Glutamatergic neuron (in vitro differentiated cells): Measurements from ENCODE around the gene DUS1L. TPM values are rescaled to one million over a fixed set of nuclear protein-coding genes. Genes with fewer than 3 reads are reported as not detected.

ENCODE experiments used
- DNase-seq: peaks from one replicate; pipeline ENCODE4 v3.0.0; 2022
- H3K27ac Mint-ChIP-seq: one replicate; pipeline ENCODE4 v1.8.0; 2020; ENCODE audit warnings: mild to moderate bottlenecking, mixed read lengths, inconsistent platforms; ENCODE audit not compliant: unreplicated experiment
- H3K27me3 Mint-ChIP-seq: one replicate; pipeline ENCODE4 v1.8.0; 2020; ENCODE audit warnings: mild to moderate bottlenecking, moderate library complexity, mixed read lengths, inconsistent platforms; ENCODE audit not compliant: unreplicated experiment
- H3K36me3 Mint-ChIP-seq: one replicate; pipeline ENCODE4 v1.8.0; 2020; ENCODE audit warnings: mild to moderate bottlenecking, mixed read lengths, inconsistent platforms; ENCODE audit not compliant: unreplicated experiment
- H3K4me1 Mint-ChIP-seq: one replicate; pipeline ENCODE4 v1.8.0; 2020; ENCODE audit warnings: mild to moderate bottlenecking, low read depth, mixed read lengths, inconsistent platforms; ENCODE audit not compliant: unreplicated experiment
- H3K4me3 Mint-ChIP-seq: one replicate; pipeline ENCODE4 v1.8.0; 2020; ENCODE audit warnings: mild to moderate bottlenecking, mixed read lengths, inconsistent platforms; ENCODE audit not compliant: unreplicated experiment
- H3K9me3 Mint-ChIP-seq: one replicate; pipeline ENCODE4 v1.8.0; 2020; ENCODE audit warnings: mild to moderate bottlenecking, moderate library complexity, mixed read lengths, inconsistent platforms; ENCODE audit not compliant: unreplicated experiment
- total RNA-seq: library from RNA; stranded (reverse); fragmentation: NEBNext Ultra II Directional; extraction: Animal tissue kit (Norgen Biotek cat#: 25700); gene quantifications from one replicate; pipeline ENCODE4 v1.2.1, GENCODE V29; 2021; ENCODE audit not compliant: unreplicated experiment
- TF ChIP-seq, protein P1 (sequence below): fragments of 200-600 bp; sonication (generic); IDR thresholded peaks from one replicate; pipeline ENCODE4 v1.5.0; 2021; ENCODE audit not compliant: partially characterized antibody, unreplicated experiment

The DUS1L gene
- total RNA-seq, 1 donor from 2014 or later, result 122 TPM

GRCh38 chr17:82016875-82017459, 48.6 kb downstream of the DUS1L start:
- no peak overlapping the region for H3K4me3 Mint-ChIP-seq
- H3K27ac Mint-ChIP-seq, result no peak overlapping the region
- DNase-seq, result no peak
- peaks cover 3% of the 10 kb centered on the region for H3K9me3 Mint-ChIP-seq
- peaks cover 7% of the 10 kb centered on the region for H3K27me3 Mint-ChIP-seq
- H3K36me3 Mint-ChIP-seq, result no peaks in the 10 kb centered on the region
- H3K4me1 Mint-ChIP-seq, result peaks cover 7% of the 10 kb centered on the region
- TF ChIP-seq, protein P1, sequence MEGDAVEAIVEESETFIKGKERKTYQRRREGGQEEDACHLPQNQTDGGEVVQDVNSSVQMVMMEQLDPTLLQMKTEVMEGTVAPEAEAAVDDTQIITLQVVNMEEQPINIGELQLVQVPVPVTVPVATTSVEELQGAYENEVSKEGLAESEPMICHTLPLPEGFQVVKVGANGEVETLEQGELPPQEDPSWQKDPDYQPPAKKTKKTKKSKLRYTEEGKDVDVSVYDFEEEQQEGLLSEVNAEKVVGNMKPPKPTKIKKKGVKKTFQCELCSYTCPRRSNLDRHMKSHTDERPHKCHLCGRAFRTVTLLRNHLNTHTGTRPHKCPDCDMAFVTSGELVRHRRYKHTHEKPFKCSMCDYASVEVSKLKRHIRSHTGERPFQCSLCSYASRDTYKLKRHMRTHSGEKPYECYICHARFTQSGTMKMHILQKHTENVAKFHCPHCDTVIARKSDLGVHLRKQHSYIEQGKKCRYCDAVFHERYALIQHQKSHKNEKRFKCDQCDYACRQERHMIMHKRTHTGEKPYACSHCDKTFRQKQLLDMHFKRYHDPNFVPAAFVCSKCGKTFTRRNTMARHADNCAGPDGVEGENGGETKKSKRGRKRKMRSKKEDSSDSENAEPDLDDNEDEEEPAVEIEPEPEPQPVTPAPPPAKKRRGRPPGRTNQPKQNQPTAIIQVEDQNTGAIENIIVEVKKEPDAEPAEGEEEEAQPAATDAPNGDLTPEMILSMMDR, result no peak

DNA sequence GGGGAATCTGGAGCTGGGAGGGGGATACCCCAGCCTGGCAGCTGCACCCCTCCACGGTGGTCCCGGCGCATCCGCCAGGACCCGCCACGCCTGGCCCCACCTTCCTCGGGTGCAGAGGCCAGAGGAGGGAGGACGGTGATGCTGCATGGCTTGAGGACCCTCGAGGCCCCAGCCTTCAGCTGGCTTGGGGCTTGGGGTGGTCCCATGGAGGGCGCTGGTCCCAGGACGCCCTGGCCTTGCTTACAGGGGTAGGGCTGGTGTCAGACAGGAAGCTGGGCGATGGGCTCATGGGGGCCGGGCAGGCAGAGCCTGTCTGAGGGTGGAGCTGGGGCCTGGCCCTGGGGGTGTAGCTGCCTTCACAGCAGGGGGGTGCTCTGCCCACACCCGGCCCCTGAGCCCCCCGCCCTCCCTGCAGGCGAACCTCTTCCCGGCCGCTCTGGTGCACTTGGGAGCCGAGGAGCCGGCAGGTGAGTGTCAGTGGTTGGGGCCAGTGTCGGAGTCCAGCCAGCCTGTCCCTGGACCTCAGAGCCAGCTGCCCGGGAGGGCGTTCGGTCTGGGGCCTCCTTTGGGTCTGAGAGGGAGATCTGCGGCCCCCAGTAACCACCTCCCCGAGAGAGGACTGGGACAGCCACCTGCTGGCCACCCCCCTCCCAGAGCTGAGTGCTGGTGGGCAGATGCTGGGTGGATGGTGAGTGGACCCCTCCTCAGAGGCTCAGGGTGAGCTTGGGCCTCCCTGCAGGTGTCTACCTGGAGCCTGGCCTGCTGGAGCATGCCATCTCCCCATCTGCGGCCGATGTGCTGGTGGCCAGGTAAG, 49.3 kb downstream of the DUS1L start:
- no peak for DNase-seq

GRCh38 chr17:82015311-82015971, 50.2 kb downstream of the DUS1L start:
- Mint-ChIP-seq H3K27me3 (peaks cover 2% of the 10 kb centered on the region), H3K36me3 (no peaks in the 10 kb centered on the region), H3K9me3 (peaks cover 3% of the 10 kb centered on the region), H3K4me3 (no peak overlapping the region), H3K27ac (no peak overlapping the region), H3K4me1 (no peaks in the 10 kb centered on the region)
- DNase-seq, result no peak
- TF ChIP-seq, protein P1, result no peak

More for the DNA sequence above, 49.3 kb downstream of the DUS1L start:
- Mint-ChIP-seq H3K4me1 (no peaks in the 10 kb centered on the region), H3K4me3 (no peak overlapping the region), H3K9me3 (peaks cover 3% of the 10 kb centered on the region), H3K27ac (no peak overlapping the region), H3K36me3 (no peaks in the 10 kb centered on the region), H3K27me3 (peaks cover 5% of the 10 kb centered on the region)
- TF ChIP-seq, protein P1, result no peak

GRCh38 chr17:82014971-82015310, 50.7 kb downstream of the DUS1L start:
- Mint-ChIP-seq H3K27ac (no peak overlapping the region), H3K4me1 (no peaks in the 10 kb centered on the region), H3K27me3 (peaks cover 2% of the 10 kb centered on the region), H3K4me3 (no peak overlapping the region), H3K36me3 (no peaks in the 10 kb centered on the region), H3K9me3 (peaks cover 3% of the 10 kb centered on the region)
- no peak for DNase-seq
- TF ChIP-seq, protein P1, result no peak

DNA sequence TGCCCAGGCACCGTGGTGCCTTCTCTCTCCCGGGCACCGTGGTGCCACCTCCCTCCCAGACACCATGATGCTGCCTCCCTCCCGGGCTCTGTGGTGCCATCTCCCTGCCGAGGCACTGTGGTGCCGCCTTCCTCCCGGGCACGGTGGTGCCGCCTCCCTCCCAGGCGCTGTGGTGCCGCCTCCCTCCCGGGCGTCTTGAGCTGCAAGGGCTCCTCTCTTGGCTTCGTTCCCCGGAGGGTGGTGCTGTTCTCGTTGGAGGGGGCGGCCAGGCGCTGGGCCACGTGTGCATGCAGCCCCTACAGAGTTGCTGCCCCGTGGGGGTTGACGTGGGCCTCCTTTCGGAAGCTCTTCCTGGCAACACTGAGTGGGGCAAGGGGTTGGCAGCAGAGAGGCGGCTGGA, 51.2 kb downstream of the DUS1L start:
- Mint-ChIP-seq H3K27me3 (peaks cover 2% of the 10 kb centered on the region), H3K36me3 (no peaks in the 10 kb centered on the region), H3K27ac (no peak overlapping the region), H3K4me3 (no peak overlapping the region), H3K9me3 (peaks cover 3% of the 10 kb centered on the region), H3K4me1 (no peaks in the 10 kb centered on the region)
- TF ChIP-seq, protein P1, result no peak
- no peak for DNase-seq
